ENCODE measurements around the gene TRIM38.
"Not testable (repeated sequence)": the region's sequence is repeated elsewhere in the genome, so short reads cannot be mapped to it uniquely, and the experiment has no call there.

DNA sequence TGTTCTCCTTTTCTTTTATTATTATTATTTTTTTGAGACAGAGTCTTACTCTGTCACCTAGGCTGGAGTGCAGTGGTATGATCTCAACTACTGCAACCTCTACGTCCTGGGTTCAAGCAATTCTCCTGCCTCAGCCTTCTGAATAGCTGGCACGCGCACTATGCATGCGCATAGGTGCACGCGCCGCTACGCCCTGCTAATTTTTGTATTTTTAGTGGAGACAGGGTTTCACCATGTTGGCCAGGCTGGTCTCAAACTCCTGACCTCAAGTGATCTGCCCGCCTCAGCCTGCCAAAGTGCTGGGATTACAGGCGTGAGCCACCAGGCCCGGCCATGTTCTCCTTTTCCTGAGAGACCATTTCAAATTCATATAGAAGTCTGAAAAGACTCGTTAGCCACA lies 32.8 kb upstream of the TRIM38 start:
- TF ChIP-seq, protein P1, sequence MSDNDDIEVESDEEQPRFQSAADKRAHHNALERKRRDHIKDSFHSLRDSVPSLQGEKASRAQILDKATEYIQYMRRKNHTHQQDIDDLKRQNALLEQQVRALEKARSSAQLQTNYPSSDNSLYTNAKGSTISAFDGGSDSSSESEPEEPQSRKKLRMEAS (IDR thresholded peaks at IDR 0.05; ENCODE audit: insufficient read depth, insufficient read length), result not testable (repeated sequence)
- TF ChIP-seq POLR2A (IDR thresholded peaks at IDR 0.05; ENCODE audit: low read depth, low read length); EZH2 (IDR thresholded peaks at IDR 0.05; ENCODE audit: borderline replicate concordance, low read depth, low read length, severe bottlenecking); FOS (IDR thresholded peaks at IDR 0.05; ENCODE audit: borderline replicate concordance, insufficient read depth, low read length); POLR2AphosphoS5 (IDR thresholded peaks at IDR 0.05; ENCODE audit: insufficient read depth, low read depth, low read length): not testable (repeated sequence)
- TF ChIP-seq, protein P2, sequence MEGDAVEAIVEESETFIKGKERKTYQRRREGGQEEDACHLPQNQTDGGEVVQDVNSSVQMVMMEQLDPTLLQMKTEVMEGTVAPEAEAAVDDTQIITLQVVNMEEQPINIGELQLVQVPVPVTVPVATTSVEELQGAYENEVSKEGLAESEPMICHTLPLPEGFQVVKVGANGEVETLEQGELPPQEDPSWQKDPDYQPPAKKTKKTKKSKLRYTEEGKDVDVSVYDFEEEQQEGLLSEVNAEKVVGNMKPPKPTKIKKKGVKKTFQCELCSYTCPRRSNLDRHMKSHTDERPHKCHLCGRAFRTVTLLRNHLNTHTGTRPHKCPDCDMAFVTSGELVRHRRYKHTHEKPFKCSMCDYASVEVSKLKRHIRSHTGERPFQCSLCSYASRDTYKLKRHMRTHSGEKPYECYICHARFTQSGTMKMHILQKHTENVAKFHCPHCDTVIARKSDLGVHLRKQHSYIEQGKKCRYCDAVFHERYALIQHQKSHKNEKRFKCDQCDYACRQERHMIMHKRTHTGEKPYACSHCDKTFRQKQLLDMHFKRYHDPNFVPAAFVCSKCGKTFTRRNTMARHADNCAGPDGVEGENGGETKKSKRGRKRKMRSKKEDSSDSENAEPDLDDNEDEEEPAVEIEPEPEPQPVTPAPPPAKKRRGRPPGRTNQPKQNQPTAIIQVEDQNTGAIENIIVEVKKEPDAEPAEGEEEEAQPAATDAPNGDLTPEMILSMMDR (IDR thresholded peaks at IDR 0.05; ENCODE audit: extremely low read depth in 1 of 2, insufficient read depth in 1 of 2, low read depth in 1 of 2, low read length in 2 of 2), result not testable (repeated sequence)

Measured in endothelial cell of umbilical vein (primary cell).